GM21390 (cell line): ENCODE results near the gene ABHD12.
"Not testable (repeated sequence)": the region's sequence is repeated elsewhere in the genome, so short reads cannot be mapped to it uniquely, and the experiment has no call there.

Experiments used
- ATAC-seq: cut with Tn5 transposase; IDR thresholded peaks from one replicate; pipeline ENCODE4 v1.9.1; 2021; ENCODE audit not compliant: unreplicated experiment

ABHD12 gene

DNA sequence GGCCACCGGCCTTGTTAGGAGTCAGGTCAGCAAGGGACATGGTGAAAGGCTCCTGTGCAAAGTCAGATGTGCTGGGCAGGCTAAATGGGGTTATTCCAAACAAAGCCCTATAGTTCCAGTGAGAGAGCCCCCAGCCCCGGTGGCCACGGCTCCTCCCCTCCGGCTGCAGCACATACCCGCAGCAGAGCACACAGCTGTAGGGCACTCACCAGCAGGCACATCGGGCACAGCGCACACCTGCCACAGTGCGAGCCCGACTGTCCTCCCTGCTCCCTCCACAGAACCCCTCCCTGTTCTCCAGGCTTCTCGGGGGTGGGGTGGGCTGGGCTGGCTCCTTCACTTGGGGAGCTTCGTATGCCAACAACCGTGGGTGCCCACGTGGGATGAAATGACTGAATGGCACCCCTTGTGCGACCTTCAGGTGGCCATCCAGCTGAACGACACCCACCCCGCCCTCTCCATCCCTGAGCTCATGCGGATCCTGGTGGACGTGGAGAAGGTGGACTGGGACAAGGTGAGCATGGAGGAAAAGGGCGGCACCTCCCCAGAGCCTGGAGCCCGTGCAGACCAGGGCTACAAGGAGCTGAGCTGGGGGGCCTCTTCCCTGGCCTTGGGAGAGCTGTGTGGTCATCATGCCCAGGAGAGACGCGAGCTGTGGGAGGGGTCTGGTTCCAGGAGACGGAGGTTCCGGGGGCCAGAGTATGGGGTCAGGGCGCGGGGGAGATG is 111.8 kb downstream of the ABHD12 start:
- no peak for ATAC-seq

DNA sequence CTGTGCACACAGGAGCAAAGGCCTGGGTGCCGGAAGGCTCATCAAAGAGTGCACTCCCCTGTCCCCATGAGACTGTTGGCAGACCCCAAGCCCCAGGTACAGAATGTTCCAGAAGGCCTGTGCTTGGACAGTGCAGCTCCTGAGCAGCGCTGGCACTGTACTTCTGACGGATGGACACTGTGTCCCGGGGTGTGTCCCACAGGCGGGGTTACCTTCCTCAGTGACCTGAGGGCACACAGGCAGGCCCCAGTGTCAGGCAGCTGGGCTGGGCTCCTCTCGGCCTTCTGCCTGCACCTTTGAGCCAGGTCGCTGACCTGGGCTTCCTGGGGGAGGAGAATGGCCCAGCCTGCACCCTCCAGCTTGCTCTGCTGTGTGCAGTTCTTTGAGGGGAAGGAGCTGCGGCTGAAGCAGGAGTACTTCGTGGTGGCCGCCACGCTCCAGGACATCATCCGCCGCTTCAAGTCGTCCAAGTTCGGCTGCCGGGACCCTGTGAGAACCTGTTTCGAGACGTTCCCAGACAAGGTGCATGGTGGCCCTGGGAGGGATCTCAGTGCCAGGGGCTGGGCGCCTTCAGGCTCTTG is 112.6 kb downstream of the ABHD12 start:
- no peak for ATAC-seq

DNA sequence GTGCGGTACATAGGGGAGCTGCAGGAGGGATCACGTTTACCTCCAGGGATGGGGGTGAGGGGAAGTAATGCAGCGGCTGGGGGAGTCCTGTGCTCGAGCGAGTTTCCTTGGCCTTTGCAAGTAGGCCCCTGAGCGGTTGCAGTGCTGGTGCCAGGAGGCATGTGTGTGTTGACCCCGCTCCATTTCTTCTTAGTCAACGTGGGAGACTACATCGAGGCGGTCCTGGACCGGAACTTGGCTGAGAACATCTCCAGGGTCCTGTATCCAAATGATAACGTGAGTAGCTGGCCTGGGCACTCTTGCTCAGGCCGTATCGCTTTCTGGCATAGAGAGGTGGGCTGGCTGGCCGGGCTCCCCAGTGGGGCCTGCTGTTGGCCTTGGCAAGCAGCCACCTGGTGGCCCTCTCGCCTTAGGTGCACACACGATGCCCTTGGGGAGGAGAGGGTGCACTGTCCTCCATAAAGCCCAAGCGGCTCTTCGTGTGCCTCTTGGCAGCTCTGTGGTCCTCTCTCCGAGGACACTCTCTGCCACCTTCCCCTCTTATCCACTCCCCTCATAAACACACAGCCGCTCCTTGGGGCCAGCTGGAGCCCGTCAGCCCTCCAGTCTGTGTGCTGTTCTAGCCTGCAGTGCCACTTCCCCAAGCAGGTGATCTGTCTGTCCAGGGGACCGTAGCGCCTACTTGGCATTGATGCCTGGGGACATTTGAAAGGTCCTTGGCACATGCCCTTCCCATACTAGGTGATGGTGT is 113.4 kb downstream of the ABHD12 start:
- ATAC-seq, result no peak

DNA sequence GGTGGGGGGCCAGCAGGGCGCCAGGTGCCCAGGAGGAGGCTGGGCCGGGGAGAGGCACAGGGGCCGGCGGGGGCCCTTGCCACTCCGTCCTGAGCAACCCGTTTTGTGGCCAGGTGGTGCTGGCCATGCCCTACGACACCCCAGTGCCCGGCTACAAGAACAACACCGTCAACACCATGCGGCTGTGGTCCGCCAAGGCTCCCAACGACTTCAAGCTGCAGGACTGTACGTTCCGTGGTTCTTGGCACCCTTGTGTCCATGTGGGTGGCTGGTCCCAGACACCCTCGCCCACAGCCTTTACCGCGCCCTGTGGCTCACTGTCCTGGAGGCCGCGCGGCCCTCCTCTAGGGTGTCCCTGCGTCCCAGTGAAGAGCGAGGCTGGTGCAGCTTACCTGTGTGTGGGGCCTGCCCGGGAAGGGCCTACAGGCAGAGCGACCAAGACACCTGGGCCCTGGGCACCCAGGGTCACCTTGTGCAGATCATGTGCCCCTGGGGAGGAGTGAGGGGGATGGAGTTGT is 114.0 kb downstream of the ABHD12 start:
- no peak for ATAC-seq

DNA sequence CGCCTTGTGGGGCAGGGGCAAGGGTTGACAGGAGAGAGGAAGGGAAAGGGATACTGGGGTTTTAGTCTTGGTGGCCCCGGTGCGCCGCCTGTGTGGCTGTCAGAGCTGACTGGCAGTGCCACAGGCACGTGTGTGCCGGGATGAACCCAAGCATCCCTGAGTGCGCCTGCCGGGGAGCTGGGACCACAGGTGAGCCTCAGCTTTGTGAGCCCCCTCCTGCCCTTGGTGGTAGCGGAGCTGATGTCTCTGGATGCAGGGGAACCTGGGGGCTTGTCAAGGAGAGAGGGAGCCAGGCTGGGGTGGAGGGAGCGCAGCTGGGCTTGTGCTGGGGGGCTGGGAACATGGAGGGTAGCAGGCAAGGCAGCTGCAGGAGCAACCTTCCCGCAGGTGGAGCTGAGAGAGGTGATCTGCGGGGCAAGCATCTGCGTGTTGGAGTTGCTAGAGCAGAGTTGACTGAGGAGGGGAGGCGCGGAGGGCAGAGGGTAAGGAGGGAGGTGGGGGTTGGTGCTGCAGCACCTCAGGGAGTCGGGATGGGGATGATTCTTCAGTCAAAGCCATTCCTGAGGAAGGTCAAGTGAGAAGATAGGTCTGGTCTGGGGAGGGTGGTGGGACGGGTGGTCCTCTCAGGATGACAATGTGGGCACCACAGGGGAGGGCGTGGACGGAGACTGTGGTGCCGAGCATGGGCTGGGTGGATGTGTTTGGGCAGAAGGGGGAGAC is 114.7 kb downstream of the ABHD12 start:
- no peak for ATAC-seq

DNA sequence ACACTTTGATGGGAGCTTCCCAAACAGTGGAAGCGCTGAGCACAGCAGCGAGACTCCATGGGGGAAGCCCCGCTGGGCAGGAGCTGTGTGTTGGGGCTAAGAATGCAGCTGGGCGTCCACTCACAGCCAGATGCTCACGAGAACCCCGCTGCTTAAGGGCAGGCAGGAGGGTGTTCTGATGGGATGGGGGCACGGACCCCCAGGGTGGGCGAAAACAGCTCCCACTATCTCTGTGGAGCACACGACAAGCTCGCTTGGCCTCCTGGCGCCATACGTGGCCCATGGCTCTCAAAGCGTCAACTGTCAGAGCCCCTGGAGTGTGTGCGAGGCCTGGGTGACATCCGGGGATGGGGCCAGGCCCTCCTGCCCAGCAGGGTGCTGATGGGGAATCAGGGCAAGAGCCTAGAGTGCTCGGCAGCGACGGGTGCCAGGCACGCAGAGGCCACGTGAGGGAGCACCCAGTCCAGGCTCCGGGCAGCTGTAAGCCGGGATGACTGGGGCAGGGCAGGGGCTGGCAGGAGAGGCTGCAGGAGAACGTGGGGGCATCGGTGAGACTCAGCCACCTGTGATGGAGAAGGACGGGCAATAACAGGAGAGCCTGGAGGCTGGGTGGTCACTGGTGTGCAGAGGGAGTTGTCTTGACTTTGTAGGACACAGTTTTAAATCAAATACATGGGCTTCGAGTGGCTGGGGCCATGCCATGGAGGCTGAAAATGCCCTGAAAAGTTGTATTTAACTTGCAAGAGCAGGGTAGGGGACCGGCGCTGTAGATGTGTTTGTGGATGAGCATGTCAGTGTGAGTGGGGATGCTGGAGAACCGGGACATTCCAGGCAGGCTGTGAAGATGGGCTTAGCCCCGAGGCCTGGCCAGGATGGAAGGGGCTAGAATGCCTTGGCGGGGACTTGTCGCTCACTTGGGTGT is 115.5 kb downstream of the ABHD12 start:
- ATAC-seq, result no peak

DNA sequence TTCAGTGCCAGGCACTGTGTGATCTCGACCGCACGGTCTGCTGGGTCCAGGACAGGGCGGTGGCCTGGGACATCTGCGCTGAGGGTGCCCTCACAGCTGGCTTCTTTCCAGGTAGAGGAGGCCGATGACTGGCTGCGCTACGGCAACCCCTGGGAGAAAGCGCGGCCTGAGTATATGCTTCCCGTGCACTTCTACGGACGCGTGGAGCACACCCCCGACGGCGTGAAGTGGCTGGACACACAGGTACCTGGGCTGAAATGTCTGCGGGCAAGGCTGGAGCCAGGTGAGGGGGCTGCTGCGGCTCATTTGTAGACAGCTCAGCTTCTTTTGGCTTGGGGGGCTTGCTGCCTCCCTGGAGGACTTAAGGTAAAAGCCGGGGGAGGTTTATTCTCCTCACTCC is 116.2 kb downstream of the ABHD12 start:
- ATAC-seq, result no peak

DNA sequence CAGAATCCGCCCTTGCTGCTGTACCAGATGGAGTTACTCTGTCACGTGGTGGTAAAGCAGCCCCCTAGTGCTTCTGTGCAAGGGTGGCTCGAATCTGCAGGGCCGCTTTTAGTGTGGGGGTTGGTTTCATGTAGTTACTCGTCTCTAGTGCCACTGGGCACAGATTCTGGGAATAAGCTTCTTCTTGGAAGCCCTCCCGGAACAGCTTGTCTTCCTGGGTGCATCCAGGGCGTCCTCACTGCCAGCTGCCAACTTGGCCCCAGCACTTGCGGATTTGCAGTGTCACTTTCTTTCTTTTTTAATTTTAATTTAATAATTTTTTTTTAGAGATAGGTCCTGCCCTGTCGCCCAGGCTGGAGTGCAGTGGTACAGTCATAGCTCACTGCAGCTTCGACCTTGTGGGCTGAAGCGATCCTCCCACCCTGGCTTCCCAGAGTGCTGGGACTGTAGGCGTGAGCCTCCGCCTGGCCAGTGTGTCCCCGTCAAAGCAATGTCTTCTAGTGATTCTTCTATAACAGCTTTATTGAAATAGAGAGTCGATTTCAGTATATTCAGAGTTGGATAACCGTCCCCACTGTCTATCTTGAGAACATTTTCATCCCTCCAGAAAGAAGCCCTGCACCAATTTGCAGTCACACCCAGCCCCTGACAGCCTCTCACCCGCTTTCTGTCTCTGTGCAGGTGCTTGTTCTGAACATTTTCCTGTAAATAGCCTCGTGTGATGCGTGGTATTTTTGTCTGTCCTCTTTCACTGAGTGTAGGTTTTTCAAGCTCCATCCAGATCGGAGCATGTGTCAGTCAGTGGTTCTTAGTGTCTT is 116.9 kb downstream of the ABHD12 start:
- no peak for ATAC-seq

DNA sequence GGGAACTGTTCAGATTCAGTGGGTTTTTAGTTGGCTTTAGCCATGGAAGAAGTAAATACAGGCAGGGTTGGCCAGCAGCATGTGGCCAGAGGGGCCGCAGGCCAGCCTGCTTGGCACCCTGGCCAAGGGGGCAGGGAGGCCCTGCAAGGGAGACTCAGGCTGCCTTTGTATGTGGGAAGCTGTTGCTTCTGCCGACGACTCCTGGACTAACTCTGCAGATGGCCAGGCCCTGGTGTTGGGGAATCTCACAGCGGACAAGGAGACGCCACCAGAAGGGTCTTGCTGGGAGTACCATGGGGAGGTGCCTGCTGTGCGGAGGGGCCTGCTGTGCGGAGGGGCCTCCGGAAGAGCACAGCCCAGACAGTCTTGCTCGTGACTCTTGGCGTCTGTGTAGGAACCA is 117.6 kb downstream of the ABHD12 start:
- no peak for ATAC-seq

DNA sequence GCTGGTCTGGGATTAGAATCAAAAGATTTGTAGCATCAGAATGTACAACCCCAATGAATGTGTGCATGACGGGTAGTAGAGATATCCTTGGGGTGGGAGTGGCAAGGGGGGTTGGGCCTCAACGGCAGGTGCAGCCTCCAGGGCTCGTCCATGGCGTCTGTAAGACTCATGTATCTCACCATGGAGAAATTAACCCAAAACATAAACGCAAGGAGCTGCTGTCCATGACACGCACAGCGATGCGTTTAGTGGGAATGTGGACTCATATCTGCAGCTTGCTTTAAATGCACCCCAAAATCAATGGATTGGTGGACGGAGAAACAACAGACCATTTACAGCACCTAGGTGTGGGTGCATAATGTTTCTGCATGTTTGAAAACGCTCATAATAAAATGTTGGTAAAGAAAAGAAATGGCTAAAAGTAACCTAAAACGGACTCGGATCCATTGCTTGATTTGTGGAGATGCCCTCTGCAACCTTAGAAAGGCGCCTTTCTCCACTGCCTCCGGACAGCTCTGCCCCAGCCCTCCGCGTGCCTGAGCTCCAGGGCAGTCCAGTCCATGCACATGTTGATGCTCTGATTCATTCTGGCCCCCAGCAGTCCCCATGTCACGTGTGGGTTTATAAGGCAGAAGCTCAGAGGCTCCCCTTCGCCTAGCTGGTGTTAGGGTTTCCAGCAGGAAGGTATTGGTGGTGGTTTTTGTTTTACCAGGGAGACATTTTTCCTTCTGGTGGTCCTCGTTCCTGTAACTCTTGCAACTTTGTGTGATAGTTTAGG is 118.2 kb downstream of the ABHD12 start:
- ATAC-seq, result no peak

DNA sequence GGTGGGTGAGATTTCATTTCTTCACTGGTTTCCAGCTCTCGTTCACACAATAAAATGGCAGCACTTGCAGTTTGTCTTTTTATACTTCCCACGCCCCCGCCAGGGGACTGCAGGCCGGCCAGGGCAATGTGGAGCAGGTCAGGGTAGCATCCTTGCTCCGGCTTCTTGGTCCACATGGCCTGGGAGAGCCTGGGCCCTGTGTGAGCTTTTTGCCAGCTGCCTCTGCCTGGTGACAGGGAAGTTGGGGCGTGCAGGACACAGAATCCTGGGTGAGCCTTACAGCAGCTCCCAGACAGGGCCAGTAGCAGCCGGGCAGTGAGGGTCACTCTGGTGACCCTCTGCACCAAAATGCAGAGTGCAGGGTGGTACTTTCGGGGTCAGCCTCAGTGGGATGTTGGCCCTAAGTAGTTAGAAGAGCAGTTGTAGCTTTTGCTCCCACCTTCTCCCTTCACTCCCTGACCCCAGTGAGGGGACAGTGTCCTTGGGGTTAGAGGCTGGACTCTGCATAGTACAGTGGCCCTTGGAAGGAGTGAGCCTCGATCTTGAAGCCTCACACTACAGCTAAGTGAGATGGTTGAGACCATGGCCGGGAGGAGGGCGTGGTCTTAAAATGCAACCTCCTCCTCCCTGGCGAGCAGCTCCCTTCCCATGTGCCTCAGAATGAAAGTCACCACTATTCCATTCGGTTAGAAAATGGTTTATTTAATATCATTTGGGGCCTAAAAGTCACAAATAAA is 119.0 kb downstream of the ABHD12 start:
- no peak for ATAC-seq

DNA sequence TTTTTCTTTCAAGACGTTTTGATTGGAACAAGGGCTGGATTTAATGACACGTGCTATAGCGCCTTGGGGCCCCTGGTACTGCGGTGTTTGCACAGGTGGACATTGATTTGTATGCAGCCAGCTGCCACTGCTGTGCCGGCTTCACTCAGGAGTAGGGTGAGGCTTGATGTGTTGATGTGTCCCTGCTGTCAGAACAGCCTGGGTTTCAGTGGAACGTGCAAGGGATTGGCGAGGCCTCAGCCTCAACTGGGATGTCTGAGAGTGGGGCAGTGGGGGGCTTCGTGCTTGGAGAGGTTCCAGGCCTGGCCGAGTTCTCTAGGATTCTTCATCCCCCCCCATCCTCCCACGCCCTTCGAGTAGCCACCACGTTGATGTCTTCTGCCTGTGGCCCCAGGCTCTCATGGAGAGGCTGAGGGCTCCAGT is 119.8 kb downstream of the ABHD12 start:
- no peak for ATAC-seq

DNA sequence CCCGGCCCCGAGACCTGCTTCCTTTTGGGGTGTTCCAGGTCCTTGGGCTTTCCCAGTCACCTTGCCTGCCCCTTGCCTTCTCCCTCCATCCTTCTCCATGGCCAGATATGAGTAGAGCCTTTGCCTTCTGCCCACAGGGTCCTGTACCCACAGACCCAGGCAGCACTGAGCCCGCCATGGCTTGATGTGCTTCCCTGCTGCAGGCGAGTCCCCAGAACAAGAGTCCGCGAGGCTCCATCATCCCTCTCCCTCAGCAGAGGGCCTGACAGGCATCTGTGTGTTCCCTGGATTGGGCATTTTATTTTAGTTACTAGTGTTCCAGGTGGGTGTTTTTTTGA is 120.8 kb downstream of the ABHD12 start:
- no peak for ATAC-seq

DNA sequence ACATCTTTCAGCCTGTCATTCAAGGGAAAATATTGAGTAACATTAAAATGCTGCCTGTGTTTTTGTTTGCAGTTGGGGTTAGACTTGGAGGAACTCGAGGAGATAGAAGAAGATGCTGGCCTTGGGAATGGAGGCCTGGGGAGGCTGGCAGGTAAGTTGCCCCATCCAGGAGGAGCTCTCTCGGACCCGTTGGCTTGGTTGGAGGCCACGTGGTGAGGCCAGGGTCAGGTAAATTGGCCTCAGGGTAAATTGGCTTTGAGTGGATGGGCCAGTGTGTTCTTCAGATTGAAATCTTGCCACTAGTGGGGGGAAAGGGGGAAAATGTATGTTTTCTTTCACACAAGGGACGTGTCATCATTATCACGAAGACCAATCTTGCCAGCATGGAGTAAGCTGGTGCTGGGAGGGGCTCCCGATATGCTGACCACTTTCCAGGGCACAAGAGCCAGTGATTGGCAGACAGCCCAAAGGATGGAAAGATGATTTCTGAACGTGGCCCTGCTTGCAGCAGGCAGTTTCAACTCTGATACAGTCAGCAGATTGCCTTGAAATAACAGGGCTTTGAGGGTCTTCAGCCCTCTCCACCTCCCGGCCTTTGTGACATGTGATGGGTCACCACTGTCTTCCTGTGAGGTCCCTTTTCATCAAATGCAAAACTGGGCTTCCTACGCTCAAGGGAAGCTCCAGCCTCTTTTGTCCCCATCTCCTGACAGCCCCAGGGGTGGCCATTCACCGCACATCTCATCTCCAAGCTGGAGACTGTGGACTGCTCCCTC is 121.4 kb downstream of the ABHD12 start:
- no peak for ATAC-seq

DNA sequence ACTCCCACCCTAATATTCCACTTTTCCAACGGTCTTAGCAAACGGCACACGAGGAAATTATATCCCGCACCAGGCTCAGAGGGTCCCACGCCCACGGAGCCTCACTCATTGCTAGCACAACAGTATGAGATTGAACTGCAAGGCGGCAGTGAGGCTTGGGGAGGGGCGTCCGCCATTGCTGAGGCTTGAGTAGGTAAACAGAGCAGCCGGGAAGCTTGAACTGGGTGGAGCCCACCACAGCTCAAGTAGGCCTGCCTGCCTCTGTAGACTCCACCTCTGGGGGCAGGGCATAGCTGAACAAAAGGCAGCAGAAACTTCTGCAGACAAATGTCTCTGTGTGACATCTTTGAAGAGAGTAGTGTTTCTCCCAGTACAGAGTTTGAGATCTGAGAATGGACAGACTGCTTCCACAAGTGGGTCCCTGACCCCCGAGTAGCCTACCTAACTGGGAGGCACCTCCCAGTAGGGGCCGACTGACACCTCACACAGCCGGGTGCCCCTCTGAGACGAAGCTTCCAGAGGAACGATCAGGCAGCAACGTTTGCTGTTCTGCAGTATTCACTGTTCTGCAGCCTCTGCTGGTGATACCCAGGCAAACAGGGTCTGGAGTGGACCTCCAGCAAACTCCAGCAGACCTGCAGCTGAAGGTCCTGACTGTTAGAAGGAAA is 129.7 kb downstream of the ABHD12 start:
- ATAC-seq, result not testable (repeated sequence)

DNA sequence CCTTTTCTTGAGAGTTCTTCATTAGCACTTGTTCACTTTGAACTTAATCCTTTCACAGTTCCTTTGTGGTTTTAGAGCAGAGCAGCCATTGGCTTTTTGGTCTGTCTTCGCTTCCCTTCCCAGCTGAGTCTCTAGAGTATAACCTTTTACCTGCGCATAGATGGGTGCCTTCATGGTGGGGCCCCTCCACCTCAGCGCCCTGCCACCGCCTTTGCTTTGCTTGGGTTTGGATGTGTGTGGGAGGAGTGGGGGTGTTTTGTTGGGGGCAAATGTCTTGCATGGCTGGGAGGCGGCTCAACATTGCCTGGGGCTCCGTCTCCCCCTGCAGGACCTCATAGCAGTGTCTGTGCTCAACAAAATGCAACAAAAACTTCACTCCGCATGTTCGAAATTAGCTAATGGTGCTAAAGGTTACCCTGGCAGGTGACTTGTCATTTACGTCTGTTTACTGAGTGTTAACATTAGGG is 130.8 kb downstream of the ABHD12 start:
- ATAC-seq, result no peak

DNA sequence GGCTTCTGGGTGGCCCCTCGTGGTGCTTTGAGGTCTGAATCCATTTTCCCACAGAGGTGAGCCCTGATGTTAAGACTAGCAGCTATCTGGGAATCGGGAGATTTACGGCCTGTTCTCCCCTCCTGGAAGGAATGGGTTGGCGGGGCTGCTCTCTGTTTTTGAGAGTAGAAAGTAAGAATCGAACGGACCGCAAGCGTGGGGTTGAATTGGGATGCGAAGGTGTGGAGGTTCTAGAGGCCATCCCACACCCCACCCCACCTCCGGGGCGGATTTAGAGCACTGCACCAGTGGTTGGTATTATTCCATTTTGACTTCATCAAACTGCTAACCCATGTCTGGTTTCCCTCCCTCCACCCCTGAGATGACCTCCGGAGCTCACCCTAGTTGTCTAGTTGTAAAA is 131.3 kb downstream of the ABHD12 start:
- ATAC-seq, result no peak
